ENCODE measurements around the gene MT2A.

Gene MT2A

DNA sequence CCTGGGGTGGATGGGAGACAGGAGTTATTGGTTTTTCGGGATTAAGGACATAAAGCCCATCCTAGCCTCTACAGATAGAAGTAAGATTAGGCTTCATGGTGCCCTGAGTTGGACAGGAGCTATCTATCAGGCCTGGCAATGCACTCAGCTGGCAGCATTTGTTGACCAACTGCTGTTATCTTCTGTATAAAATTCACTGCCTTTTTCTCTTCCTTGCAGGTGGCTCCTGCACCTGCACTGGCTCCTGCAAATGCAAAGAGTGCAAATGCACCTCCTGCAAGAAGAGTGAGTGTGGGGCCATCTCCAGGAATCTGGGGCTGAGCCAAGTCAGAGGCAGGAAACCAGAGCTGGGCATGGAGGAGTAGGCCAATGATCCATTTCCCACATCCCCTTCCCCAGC lies 30.7 kb downstream of the MT2A start:
- DNase-seq (ENCODE audit: low spot score) = no peak

DNA sequence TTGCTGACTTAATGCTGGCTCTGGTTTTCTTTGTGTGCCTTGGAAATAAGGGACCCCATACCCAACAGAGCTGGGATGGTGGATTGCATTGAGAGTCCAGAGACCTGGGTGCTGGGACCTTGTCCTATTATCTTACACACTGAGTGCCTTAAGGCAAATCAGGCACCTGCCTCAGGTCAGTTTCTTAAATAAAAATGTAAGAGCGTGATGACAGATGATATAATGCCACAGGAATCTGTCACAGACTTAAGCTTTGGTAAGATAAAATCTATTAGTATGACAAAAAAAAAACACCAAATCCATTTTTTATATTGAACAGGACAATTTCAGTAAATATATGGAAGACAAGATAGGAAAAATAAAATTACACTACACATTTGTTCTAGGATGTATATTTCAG lies 31.7 kb downstream of the MT2A start:
- no peak for DNase-seq (ENCODE audit: low spot score)

DNA sequence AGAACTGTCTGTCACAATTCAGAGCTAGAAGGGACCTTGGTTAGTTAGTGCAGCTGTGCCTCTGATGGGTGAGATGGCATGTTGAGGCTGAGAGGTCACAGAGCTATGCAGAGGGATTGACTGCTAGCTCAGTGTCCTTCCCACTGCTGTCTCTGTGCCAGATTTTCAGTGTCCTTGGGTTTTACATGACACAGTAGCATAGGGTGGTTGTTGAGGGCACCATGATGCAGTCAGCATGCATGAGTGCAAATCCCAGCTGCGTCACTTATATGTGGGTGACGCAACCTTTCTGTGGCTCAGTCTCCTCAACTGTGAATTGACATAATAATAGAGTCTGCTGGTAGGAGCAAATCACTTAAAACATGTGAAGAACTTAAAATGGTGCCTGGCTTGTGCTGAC lies 32.8 kb downstream of the MT2A start:
- DNase-seq (ENCODE audit: low spot score) = no peak

DNA sequence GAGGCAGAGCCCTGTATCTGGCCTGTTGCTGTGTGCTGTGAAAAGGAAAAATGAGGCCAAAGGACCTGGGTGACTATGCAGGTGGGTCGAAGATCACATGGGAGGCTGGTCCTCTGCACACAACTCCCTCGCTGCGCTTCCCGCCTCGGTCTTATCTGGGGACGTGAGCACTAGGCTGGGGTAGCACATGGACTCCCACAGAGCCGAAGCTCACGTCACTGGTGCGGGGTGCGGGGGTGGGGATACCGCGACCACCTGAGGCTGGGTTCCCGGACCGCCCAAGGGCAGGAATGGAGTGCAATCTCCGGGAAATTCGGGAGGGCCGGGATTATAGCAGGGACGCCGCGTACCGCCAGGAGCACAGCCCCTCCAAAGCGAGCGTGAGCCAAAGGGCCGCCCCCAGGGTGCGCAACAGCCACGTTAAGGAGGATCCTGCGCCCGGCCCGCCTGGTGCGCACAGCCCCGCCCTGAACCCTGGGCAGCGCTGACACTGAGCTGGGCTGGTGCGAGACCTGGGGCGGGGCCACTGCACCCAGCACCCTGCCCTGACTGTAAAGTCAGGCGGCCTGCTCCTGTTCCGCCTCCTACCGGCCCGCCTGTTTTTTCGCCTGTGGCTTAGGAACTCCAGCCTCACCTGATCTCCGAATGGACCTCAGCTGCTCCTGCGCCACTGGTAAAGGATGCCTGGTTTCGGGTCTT lies 34.8 kb downstream of the MT2A start:
- DNase-seq (ENCODE audit: low spot score) = peak; percentile 76

DNA sequence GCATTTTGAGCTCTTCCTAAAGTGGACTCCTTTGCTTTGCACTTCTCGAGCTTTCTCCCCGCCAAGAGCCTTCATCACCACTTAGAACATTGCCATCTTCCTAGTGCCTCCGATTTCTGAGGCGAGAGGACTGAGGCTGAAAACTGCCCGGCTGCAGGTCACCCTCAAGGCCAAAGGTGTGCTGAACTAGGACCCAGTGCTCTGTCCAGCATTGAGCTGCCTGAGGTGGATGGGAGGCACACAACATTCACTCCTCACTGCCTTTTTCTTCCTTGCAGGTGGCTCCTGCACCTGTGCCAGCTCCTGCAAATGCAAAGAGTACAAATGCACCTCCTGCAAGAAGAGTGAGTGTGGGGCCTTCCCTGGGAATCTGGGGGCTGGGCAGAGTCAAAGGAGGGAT lies 35.4 kb downstream of the MT2A start:
- DNase-seq (ENCODE audit: low spot score) = no peak

DNA sequence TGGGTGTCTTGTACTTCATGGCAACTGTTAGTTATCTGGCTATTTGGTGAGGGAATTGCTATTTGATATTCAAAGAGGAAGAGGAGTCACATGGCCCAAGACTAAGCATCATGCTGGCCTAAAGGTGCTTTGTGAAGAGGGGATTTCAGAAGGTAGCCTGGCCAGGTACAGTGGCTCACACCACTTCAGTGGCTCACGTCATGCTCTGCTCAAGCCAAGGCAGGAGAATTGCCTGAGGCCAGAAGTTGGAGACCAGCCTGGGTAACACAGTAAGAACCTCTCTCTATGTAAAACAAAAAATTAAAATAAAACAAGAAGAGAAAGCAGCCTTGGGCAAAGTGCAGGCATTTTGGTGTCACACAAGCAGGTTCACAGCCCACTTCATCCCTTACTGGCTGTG lies 36.9 kb downstream of the MT2A start:
- DNase-seq (ENCODE audit: low spot score) = no peak

DNA sequence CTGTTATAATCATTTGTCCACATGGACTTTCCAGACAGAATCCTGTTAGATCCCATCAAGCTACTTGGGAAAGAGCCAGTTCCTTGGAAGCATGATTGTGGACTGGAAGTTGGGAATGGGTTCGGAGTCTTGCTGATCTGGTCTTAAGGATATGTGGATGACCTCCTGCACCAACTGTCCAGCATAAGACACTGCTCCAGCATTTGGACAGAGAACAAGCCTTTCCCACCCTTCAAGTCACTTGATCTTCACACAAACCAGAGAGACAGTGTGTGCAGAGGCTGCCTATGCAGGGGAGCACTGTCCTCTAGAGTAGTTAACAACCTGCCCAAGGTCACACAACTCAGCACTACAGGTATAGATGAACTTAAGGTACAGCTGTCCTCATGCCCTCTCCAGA lies 37.5 kb downstream of the MT2A start:
- no peak for DNase-seq (ENCODE audit: low spot score)

DNA sequence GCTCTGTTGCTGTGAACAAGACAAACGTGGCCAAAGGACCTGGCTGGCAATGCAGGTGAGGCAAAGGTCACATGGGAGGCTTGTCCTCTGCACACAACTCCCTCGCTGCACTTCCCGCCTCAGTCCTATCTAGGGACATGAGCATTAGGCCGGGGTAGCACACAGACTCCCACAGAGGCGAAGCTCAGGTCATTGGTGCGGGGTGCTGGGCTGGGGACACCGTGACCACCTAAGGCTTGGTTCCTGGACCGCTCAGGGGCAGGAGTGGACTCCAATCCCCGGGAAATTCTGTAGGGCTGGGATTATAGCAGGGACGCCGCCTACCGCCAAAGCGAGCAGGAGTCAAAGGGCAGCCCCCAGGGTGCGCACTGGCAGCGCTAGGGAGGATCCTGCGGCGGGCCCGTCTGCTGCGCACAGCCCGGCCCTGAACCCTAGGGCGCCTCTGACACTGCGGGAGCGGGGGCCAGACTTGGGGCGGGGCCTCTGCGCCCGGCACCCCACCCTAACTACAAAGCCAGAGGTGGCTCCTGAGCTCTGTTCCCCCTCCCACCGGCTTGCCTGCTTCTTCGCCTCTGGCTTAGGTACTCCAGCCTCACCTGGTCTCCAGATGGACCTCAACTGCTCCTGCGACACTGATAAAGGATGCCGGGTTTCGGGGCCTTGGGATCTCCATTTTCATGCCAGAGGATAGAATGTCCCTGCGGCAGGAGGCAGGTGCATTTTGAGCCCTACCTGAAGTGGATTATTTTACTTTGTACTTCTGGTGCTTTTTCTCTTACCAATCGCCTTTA lies 39.5 kb downstream of the MT2A start:
- no peak for DNase-seq (ENCODE audit: low spot score)

DNA sequence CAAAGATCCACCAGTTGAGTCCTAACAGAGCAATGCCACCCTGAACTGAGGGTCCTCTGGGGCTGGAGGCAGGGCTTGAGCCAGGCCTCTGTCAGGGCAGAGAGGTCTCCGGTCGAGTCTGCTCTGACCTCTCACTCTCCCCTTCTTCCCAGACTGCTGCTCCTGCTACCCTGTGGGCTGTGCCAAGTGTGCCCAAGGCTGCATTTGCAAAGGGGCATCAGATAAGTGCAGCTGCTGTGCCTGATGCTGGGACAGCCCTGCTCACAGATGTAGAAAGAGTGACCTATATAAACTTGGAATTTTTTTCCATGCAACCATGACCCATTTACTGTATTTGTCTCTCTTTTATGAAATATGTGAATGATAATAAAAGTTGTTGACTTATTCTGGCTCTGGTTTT lies 40.9 kb downstream of the MT2A start:
- DNase-seq (ENCODE audit: low spot score) = no peak

DNA sequence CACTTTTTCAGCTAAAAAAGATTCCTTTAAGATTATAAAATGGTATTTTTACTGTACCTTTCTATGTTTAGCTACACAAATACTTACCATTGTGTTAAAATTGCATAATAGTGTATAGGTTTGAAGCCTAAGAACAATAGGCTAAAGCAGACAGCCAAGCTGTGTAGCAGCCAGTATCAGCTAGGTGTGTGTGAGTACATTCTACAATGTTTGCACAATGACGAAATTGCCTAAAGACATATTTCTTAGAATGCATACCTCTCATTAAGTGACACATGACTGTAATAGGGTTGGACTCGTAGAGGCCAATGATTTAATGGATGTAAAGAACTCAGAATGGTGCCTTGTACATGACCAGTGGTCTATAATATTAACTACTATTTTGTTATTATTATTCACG lies 41.4 kb downstream of the MT2A start:
- DNase-seq (ENCODE audit: low spot score) = no peak

DNA sequence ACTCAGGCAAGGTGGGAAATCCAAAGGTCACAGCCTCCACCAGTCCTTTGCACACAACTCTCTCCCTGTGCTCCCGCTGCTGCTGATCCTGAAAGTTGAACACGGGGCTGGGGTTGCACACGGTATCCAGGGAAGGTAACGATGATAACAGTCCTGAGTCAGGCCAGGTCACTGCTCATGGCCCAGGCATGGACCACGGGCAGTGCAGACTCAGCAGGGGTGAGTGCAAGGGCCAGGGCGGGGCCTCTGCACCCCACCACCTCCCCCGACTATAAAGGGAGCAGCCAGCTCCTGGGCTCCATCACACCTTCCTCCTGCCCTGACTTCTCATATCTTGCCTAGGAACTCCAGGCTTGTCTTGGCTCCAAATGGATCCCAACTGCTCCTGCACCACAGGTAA lies 43.2 kb downstream of the MT2A start, which contains the start of gene MT1B:
Gene MT1B (plus strand): TSS at position 301 of the 400 bp plus-strand sequence. CDS start 68 bp downstream, at position 369.
- DNase-seq (ENCODE audit: low spot score) = no peak

DNA sequence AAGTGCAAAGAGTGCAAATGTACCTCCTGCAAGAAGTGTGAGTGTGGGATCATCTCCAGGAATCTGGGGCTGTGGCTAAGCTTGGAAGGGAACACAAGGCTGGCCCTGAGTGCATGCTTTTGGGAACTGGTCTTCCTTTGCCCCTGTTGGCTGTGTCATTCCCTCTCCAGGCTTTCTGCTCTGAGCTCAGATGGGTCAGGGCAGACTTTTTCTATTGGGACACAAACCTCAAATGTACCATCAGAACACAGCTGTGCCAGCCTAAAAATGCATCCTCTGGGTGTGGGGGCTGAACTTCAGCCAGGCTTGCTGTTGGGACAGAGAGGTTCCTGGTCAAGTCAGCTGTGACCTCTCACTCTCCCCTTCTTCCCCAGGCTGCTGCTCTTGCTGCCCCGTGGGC lies 44.2 kb downstream of the MT2A start:
- no peak for DNase-seq (ENCODE audit: low spot score)

DNA sequence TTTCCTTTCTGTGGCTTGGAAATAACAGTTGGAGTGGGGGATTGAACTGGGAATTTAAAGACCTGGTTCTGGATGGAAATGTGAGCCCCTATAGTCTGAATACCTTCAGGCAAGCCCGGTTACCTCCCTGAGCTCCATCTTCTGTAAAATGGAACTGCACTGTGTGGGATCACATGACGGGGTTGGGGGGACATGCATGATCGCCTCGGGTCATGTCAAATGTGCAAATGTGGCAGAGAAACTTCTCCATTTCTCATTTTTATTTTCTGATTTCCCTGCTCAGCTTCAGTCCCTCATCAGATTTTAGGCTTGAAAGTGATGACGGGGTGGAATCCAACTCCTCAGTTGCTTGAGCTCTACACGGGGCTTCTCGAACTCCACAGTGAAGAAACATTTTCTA lies 44.8 kb downstream of the MT2A start:
- no peak for DNase-seq (ENCODE audit: low spot score)

DNA sequence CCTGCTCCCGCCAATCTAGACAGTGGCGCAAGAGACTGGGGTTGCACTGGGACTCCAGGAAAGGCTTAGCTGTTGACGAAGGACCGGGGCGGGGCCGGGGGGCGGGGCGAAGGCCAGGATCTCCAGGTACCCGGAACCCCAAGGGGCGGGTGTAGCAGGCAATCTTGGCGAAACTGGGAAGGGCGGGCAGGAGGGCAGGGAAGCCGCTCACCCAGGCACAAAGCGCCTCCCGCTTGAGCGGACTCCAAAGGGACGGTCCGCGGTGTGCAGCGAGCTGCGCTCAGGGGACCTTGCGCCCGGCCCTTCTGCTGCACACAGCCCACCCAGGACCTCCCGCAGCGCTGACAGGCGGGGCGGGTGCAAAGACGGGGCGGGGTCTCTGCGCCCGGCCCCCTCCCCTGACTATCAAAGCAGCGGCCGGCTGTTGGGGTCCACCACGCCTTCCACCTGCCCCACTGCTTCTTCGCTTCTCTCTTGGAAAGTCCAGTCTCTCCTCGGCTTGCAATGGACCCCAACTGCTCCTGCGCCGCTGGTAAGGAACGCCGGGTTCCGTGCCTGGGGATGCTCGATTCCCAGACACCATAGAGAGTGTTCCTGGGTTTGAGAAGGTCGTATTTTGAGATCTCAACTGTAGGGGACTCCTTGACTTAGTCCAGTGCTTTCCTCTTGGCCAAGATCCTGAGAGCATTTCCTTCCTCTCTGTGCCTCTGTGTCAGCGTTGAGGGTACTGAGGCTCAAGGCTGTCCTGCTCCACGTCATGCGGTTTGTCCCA lies 49.4 kb downstream of the MT2A start, which contains the start of gene MT1F:
Gene MT1F (plus strand): TSS at position 405 of the 772 bp plus-strand sequence. CDS start 100 bp downstream, at position 505.
- DNase-seq (ENCODE audit: low spot score) = peak; percentile 59

DNA sequence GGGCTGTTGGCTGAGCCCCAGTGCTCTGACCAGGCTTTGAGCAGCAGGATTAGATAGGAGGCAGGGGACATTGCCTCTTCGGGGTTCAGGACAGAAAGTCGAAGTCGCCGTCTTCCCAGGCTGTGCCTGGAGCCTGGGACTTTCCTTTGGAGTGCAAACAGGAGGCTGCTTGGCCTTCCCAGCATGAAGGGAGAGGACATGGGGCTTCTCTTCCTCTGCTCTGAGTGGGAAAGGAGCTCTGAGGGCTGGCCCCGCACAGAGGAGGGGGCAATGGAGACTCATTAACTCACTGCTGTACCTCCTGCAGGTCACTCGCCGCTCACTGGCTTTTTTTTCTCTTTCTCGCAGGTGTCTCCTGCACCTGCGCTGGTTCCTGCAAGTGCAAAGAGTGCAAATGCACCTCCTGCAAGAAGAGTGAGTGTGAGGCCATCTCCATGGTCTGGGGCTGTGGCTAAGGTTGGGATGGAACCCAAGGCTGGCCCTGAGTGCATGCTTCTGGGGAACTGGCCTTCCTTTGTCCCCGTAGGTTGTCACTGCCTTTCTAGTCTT lies 50.0 kb downstream of the MT2A start:
- DNase-seq (ENCODE audit: low spot score) = no peak
